Uterus (tissue), 2 donors: ENCODE results near the gene BMPR1B.

Experiments
- CTCF ChIP-seq, 4 experiments: fragments of 200-600 bp in 2 of 4; fragments of 450-650 bp in 2 of 4; sonication (generic) in 2 of 4; IDR thresholded peaks; one replicate each; pipeline ENCODE4 v1.5.1; 2016 to 2019; ENCODE audit warnings: antibody characterized with exemption in 4 of 4, mild to moderate bottlenecking in 2 of 4, moderate library complexity in 1 of 4
- POLR2A ChIP-seq, 2 donors: fragments of 450-650 bp; IDR thresholded peaks; one replicate each; pipeline ENCODE4 v1.6.1; 2016; ENCODE audit warnings: antibody characterized with exemption in 2 of 2, mild to moderate bottlenecking in 1 of 2, moderate library complexity in 1 of 2

DNA sequence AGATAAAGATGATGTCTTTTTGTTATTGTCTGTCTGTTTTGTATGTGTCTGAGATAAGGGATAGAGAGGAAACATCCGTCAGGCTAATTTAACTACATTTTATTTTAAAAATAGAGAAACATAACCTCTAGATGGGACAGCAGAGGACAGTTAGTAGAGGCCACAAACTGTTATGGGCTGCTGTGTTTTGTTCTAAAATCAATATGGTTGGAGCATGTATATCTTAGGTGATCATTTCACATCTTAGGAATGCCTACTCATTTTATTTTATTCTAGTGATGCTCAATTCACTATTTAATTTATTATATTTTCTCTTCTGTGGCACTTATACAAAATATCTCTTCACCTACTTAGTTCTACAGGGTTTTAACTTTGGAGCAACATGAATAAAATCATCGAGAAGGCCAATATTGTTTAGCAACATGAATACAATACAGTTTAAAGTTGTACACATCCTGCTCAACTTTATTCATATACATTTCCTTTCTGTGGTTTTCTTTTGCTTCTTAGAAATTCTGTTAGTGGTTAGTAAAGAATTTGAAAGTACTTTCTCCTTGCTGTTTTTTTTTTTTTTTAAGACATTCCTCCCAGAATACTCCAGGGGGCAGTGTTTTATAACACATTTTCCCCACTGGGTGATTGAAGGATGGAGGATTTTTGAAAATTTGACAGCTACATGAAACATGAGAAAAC is 398.1 kb downstream of the BMPR1B start:
- TF ChIP-seq CTCF (IDR thresholded peaks at IDR 0.05) = peak; percentile 14 to 30 (median 28)
- no peak for TF ChIP-seq POLR2A (IDR thresholded peaks at IDR 0.05)
